HFF-Myc (cell line): Measurements from ENCODE around the gene SYNJ2.

Source experiments
- DNase-seq: peaks from one replicate; pipeline ENCODE4 v3.0.0-alpha.2; 2011; ENCODE audit warnings: low read depth; ENCODE audit errors: extremely low read depth
- H3K4me3 ChIP-seq: replicated peaks from 2 replicates; pipeline ENCODE4 v1.5.1; 2011; ENCODE audit warnings: low read depth, mild to moderate bottlenecking, control low read depth, low read length
- CTCF ChIP-seq: IDR thresholded peaks from 2 replicates; pipeline ENCODE4 v1.5.1; 2012; ENCODE audit warnings: mild to moderate bottlenecking, low read depth, low read length, control low read depth; ENCODE audit errors: missing control alignments

SYNJ2 gene

GRCh38 chr6:158020272-158020711, 38.6 kb downstream of the SYNJ2 start:
- TF ChIP-seq CTCF: no peak
- no peak for DNase-seq

GRCh38 chr6:158020811-158021210, 39.1 kb downstream of the SYNJ2 start:
- no peak for TF ChIP-seq CTCF
- DNase-seq: no peak
- H3K4me3 ChIP-seq: no peak overlapping the region

More at GRCh38 chr6:158020272-158020711, 38.6 kb downstream of the SYNJ2 start:
- no peak overlapping the region for H3K4me3 ChIP-seq

GRCh38 chr6:158021376-158021775, 39.7 kb downstream of the SYNJ2 start:
- no peak for DNase-seq
- H3K4me3 ChIP-seq: no peak overlapping the region
- TF ChIP-seq CTCF: no peak

GRCh38 chr6:158021814-158022748, 40.4 kb downstream of the SYNJ2 start:
- no peak for TF ChIP-seq CTCF
- DNase-seq: no peak

GRCh38 chr6:158022749-158023596, 41.3 kb downstream of the SYNJ2 start:
- DNase-seq: no peak
- no peak for TF ChIP-seq CTCF
- H3K4me3 ChIP-seq: no peak overlapping the region

More at GRCh38 chr6:158021814-158022748, 40.4 kb downstream of the SYNJ2 start:
- no peak overlapping the region for H3K4me3 ChIP-seq

GRCh38 chr6:158023597-158023939, 41.9 kb downstream of the SYNJ2 start:
- H3K4me3 ChIP-seq: no peak overlapping the region
- no peak for TF ChIP-seq CTCF
- no peak for DNase-seq
